B cell (primary cell): Measurements from ENCODE around the gene CCHCR1. TPM values are rescaled to one million over a fixed set of nuclear protein-coding genes. Genes with fewer than 3 reads are reported as not detected.
A peak's percentile ranks its signal among the peaks of the same experiment; 100 is the strongest.

Experiments
- ATAC-seq: fragments of 200-7000 bp; cut with Tn5 transposase; one replicate; pipeline ENCODE4 v1.10.0; 2021; ENCODE audit warnings: low read depth, mild to moderate bottlenecking, moderate number of reproducible peaks, moderate library complexity
- CTCF ChIA-PET: fragments of 350-600 bp; sonication (Branson Sonifier 250); formaldehyde crosslinking; loops from one replicate; lab custom pipeline; 2021; ENCODE audit warnings: antibody characterized with exemption, inconsistent platforms; lab: Charles Lee
- POLR2A ChIA-PET: fragments of 350-600 bp; sonication (Branson Sonifier 250); formaldehyde crosslinking; loops from one replicate; lab custom pipeline; 2021; ENCODE audit warnings: antibody characterized with exemption; lab: Charles Lee
- DNase-seq: peaks from one replicate; pipeline ENCODE4 v3.0.0; 2013
- H2AFZ ChIP-seq: 2 replicates; pipeline ENCODE4 v1.6.1; 2012; ENCODE audit warnings: mild to moderate bottlenecking, low read depth, low read length; ENCODE audit not compliant: insufficient read depth, poor library complexity, severe bottlenecking
- H3K27ac ChIP-seq, 2 donors: 1 replicate in 1 of 2; 2 replicates in 1 of 2; pipeline ENCODE4 v1.5.1; 2012 to 2013; ENCODE audit warnings: low read length in 2 of 2, mild to moderate bottlenecking in 2 of 2, moderate library complexity in 1 of 2
- H3K27me3 ChIP-seq, 4 experiments: fragments of 200-600 bp in 1 of 4; sonication (generic) in 1 of 4; replicated peaks in 1 of 4; 1 replicate in 2 of 4; 2 replicates in 2 of 4; pipeline versions ENCODE4 v1.6.1 to v1.7.0; 2013 to 2016; ENCODE audit warnings: low read length in 3 of 4, mild to moderate bottlenecking in 2 of 4, mixed read lengths in 1 of 4, moderate library complexity in 1 of 4; ENCODE audit not compliant: insufficient read depth in 4 of 4, control insufficient read depth in 3 of 4; ENCODE audit errors: control extremely low read depth in 1 of 4
- H3K36me3 ChIP-seq, 2 experiments: replicated peaks in 1 of 2; 1 replicate in 1 of 2; 2 replicates in 1 of 2; pipeline versions ENCODE4 v1.6.1 to v1.7.1; 2013; ENCODE audit warnings: low read length in 1 of 2; ENCODE audit not compliant: insufficient read depth in 2 of 2, control insufficient read depth in 1 of 2; ENCODE audit errors: control extremely low read depth in 1 of 2, extremely low read depth in 1 of 2
- H3K4me1 ChIP-seq, 2 donors: fragments of 200-600 bp in 1 of 2; sonication (generic) in 1 of 2; 1 replicate in 1 of 2; 2 replicates in 1 of 2; pipeline versions ENCODE4 v1.5.1 to v1.6.1; 2013 to 2017; ENCODE audit warnings: low read length in 2 of 2; ENCODE audit not compliant: control insufficient read depth in 2 of 2, insufficient read depth in 2 of 2
- H3K4me2 ChIP-seq: replicated peaks from 2 replicates; pipeline ENCODE3; 2012; ENCODE audit warnings: mild to moderate bottlenecking, low read depth, low read length; ENCODE audit not compliant: poor library complexity, severe bottlenecking
- H3K4me3 ChIP-seq, 5 experiments: fragments of 200-600 bp in 1 of 5; sonication (generic) in 1 of 5; 1 replicate in 3 of 5; 2 replicates in 2 of 5; pipeline versions ENCODE4 v1.5.1 to v1.7.0; 2011 to 2016; ENCODE audit warnings: low read length in 4 of 5, mild to moderate bottlenecking in 4 of 5, low read depth in 2 of 5, control low read depth in 1 of 5, moderate library complexity in 1 of 5; ENCODE audit not compliant: insufficient read depth in 1 of 5; ENCODE audit errors: control extremely low read depth in 1 of 5, extremely low read depth in 1 of 5
- H3K79me2 ChIP-seq: fragments of 200-600 bp; sonication (generic); one replicate; pipeline ENCODE4 v1.6.0; 2016; ENCODE audit warnings: low read length; ENCODE audit not compliant: control insufficient read depth, insufficient read depth
- H3K9ac ChIP-seq: fragments of 200-600 bp; sonication (generic); 2 replicates; pipeline ENCODE4 v1.6.1; 2017; ENCODE audit warnings: mild to moderate bottlenecking, low read length, moderate library complexity
- H3K9me3 ChIP-seq, 3 donors: one replicate each; pipeline versions ENCODE4 v1.6.1 to v1.7.1; 2013; ENCODE audit warnings: low read length in 2 of 3; ENCODE audit not compliant: control insufficient read depth in 2 of 3, insufficient read depth in 1 of 3; ENCODE audit errors: control extremely low read depth in 1 of 3
- H4K20me1 ChIP-seq: 2 replicates; pipeline ENCODE4 v1.6.0; 2012; ENCODE audit warnings: mild to moderate bottlenecking, low read length; ENCODE audit not compliant: insufficient read depth, control insufficient read depth, poor library complexity, severe bottlenecking
- H3K27ac Mint-ChIP-seq: one replicate; pipeline ENCODE4 v1.8.0; 2021; ENCODE audit warnings: mixed read lengths
- H3K27me3 Mint-ChIP-seq: one replicate; pipeline ENCODE4 v1.8.0; 2021; ENCODE audit warnings: mixed read lengths
- H3K4me1 Mint-ChIP-seq: one replicate; pipeline ENCODE4 v1.8.0; 2021; ENCODE audit warnings: mixed read lengths
- H3K4me3 Mint-ChIP-seq: one replicate; pipeline ENCODE4 v1.8.0; 2021; ENCODE audit warnings: mixed read lengths
- H3K9me3 Mint-ChIP-seq: one replicate; pipeline ENCODE4 v1.8.0; 2022; ENCODE audit warnings: mixed read lengths; ENCODE audit not compliant: insufficient read depth
- CTCF ChIP-seq: fragments of 200-600 bp; IDR thresholded peaks from one replicate; pipeline ENCODE4 v1.8.0; 2022; ENCODE audit warnings: antibody characterized with exemption, mild to moderate bottlenecking
- EZH2 ChIP-seq: IDR thresholded peaks from 2 replicates; pipeline ENCODE4 v1.6.1; 2012; ENCODE audit warnings: borderline replicate concordance, low read depth, mild to moderate bottlenecking, moderate library complexity, low read length; ENCODE audit not compliant: insufficient read depth, poor library complexity, severe bottlenecking
- WGBS: methylation state at CpG from one replicate; pipeline ENCODE4 v1.1.5; 2013; ENCODE audit warnings: missing lambda C conversion rate; ENCODE audit not compliant: insufficient coverage; 5-methylcytosine and 5-hydroxymethylcytosine counted together
- intact Hi-C: fragments of 100-400 bp; cut with micrococcal nuclease; formaldehyde crosslinking; loops from one replicate; pipeline ENCODE4 v1.10.0; 2022
- polyA plus RNA-seq: library from polyadenylated mRNA; depleted of rRNA; stranded (reverse); fragments of >200 nt; gene quantifications from 2 replicates; pipeline ENCODE4 v1.2.3, GENCODE V29; 2012
- total RNA-seq, 2 donors: library from RNA; stranded (reverse); fragments of 120-200 nt in 1 of 2; gene quantifications; 1 replicate in 1 of 2; 2 replicates in 1 of 2; pipeline versions ENCODE4 v1.2.3 to v1.2.4, GENCODE V29; 2013 to 2022

The CCHCR1 gene
- total and polyA plus RNA-seq, 2 donors (not counting 1 experiment from before 2014, with no cell fraction given), result 17.0 to 34.7 TPM

- Histone ChIP-seq H3K4me1 (peaks cover 13 to 22% of the 10 kb centered on the region in 2 donors), H3K27ac (peak overlapping the region in 1 of 2 donors; percentile 64), H4K20me1 (no peaks in the 10 kb centered on the region), H3K4me2 (peak overlapping the region; percentile 86), H3K27me3 (no peaks in the 10 kb centered on the region), H3K36me3 (peaks cover 0 to 6% of the 10 kb centered on the region in 2 experiments), H3K9ac (peak overlapping the region; percentile 78), H2AFZ (peak overlapping the region; percentile 95), H3K9me3 (no peaks in the 10 kb centered on the region), H3K4me3 (peak overlapping the region; percentile 1 to 90 (median 88)), H3K79me2 (peaks cover 2% of the 10 kb centered on the region)
- ChIA-PET POLR2A (interaction anchor here (0.6 to 1.8 kb wide), 5 partner anchors 21 to 738 kb away, joined by 3 to 5 read pairs (median 3); partner anchors contain the start of gene EHMT2), CTCF (interaction anchor here (1.1 to 2.9 kb wide), 7 partner anchors 14 to 241 kb away, joined by 3 to 10 read pairs (median 4); no protein-coding TSS in a partner anchor)
- peaks cover 37% of the 10 kb centered on the region for H3K4me1 Mint-ChIP-seq
- DNase-seq (peak; percentile 41), ATAC-seq (no peak)
- no peaks in the 10 kb centered on the region for H3K27me3 Mint-ChIP-seq
- WGBS, result 26% methylated on average over 26 of the region's 35 CpGs
- peak overlapping the region; percentile 87 for H3K4me3 Mint-ChIP-seq
- no peak for TF ChIP-seq EZH2
- TF ChIP-seq CTCF, result no peak
- intact Hi-C loops, result loop anchor here (1.0 to 10.0 kb wide), 8 partner anchors 21 to 542 kb away; partner anchors contain the start of genes HLA-B, HLA-C, MRPS18B and PPP1R10
- peak overlapping the region; percentile 71 for H3K27ac Mint-ChIP-seq
- H3K9me3 Mint-ChIP-seq, result no peaks in the 10 kb centered on the region
Observed at GRCh38 chr6:31158863-31159855, 1.6 kb upstream of the CCHCR1 start.
